K562 (cell line): ENCODE data around the gene SDK1. TPM values are rescaled to one million over a fixed set of nuclear protein-coding genes. Genes with fewer than 3 reads are reported as not detected.

Experiments used
- ATAC-seq: fragments of 200-7000 bp; cut with Tn5 transposase; 3 replicates; pipeline ENCODE4 v1.9.1; 2020; ENCODE audit warnings: moderate library complexity
- BruUV-seq: library from RNA; stranded (reverse); fragments of 400-500 nt; replicated peaks from 2 replicates; lab custom pipeline; 2021; lab: Mats Ljungman, UMichigan
- CTCF ChIA-PET: fragments of 300-600 bp; formaldehyde crosslinking; extraction: SDS; loops from one replicate; lab custom pipeline; 2021; ENCODE audit warnings: low intra/inter-chr PET ratio; lab: Yijun Ruan, JAX
- POLR2A ChIA-PET: fragments of 300-600, 350-650 bp; sonication (Branson Sonifier 250); formaldehyde crosslinking; extraction: SDS; loops from one replicate; lab custom pipeline; 2021; ENCODE audit warnings: antibody characterized with exemption, inconsistent platforms; lab: Yijun Ruan, JAX
- DNase-seq, 4 experiments: peaks; one replicate each; pipeline versions ENCODE4 v3.0.0 to v3.0.0-alpha.2; 2011 to 2018; ENCODE audit warnings: low spot score in 3 of 4, mixed read lengths in 3 of 4; ENCODE audit errors: extremely low read depth in 1 of 4
- FAIRE-seq: peaks from 2 replicates; lab custom pipeline; 2011; peaks lifted over from hg19 to GRCh38; lab: Jason Lieb, UNC
- H2AFZ ChIP-seq: 2 replicates; pipeline ENCODE4 v1.6.0; 2011; ENCODE audit warnings: low read depth, low read length, control low read depth, inconsistent platforms
- H3K27ac ChIP-seq: fragments of 200-600 bp; 3 replicates; pipeline ENCODE4 v1.8.0; 2011; ENCODE audit warnings: low read depth, mild to moderate bottlenecking, control low read depth, inconsistent platforms, low read length, moderate library complexity, mixed read lengths; ENCODE audit errors: extremely low read depth
- H3K27me3 ChIP-seq, 2 experiments: fragments of 300-600 bp in 1 of 2; 2 replicates in 1 of 2; 3 replicates in 1 of 2; pipeline versions ENCODE4 v1.6.0 to v1.8.0; 2011; ENCODE audit warnings: inconsistent platforms in 2 of 2, low read length in 2 of 2, mild to moderate bottlenecking in 1 of 2, mixed read lengths in 1 of 2, moderate library complexity in 1 of 2; ENCODE audit not compliant: control insufficient read depth in 2 of 2, insufficient read depth in 2 of 2
- H3K36me3 ChIP-seq: fragments of 300-600 bp; 3 replicates; pipeline ENCODE4 v1.8.0; 2011; ENCODE audit warnings: mild to moderate bottlenecking, low read length, inconsistent platforms; ENCODE audit not compliant: control insufficient read depth, insufficient read depth
- H3K4me1 ChIP-seq, 2 experiments: fragments of 200-600 bp in 1 of 2; replicated peaks in 1 of 2; 2 replicates in 1 of 2; 3 replicates in 1 of 2; pipeline versions ENCODE4 v1.5.1 to v1.8.0; 2011; ENCODE audit warnings: inconsistent platforms in 2 of 2, low read length in 2 of 2, mild to moderate bottlenecking in 1 of 2, mixed read lengths in 1 of 2, moderate library complexity in 1 of 2; ENCODE audit not compliant: control insufficient read depth in 2 of 2, insufficient read depth in 2 of 2
- H3K4me2 ChIP-seq: 2 replicates; pipeline ENCODE4 v1.6.1; 2011; ENCODE audit warnings: low read length, control low read depth, inconsistent platforms, mixed read lengths; ENCODE audit not compliant: insufficient read depth
- H3K4me3 ChIP-seq: fragments of 200-600 bp; sonication (generic), shearing (Covaris generic); 2 replicates; pipeline ENCODE4 v1.5.1; 2016; ENCODE audit warnings: control low read depth, inconsistent platforms
- H3K79me2 ChIP-seq: fragments of 200-600 bp; 3 replicates; pipeline ENCODE4 v1.8.0; 2011; ENCODE audit warnings: low read length, inconsistent platforms; ENCODE audit not compliant: control insufficient read depth, insufficient read depth
- H3K9ac ChIP-seq, 2 experiments: 2 replicates each; pipeline versions ENCODE4 v1.6.0 to v1.6.1; 2011; ENCODE audit warnings: low read depth in 2 of 2, low read length in 2 of 2, control low read depth in 1 of 2, inconsistent platforms in 1 of 2, mild to moderate bottlenecking in 1 of 2, mixed read lengths in 1 of 2; ENCODE audit not compliant: insufficient read depth in 1 of 2
- H3K9me1 ChIP-seq: one replicate; pipeline ENCODE4 v1.6.0; 2011; ENCODE audit warnings: inconsistent platforms, mild to moderate bottlenecking, low read length, moderate library complexity; ENCODE audit not compliant: control insufficient read depth, insufficient read depth
- H3K9me3 ChIP-seq: replicated peaks from 2 replicates; pipeline ENCODE4 v1.5.1; 2011; ENCODE audit warnings: low read depth, low read length, inconsistent platforms; ENCODE audit not compliant: control insufficient read depth, insufficient read depth
- H4K20me1 ChIP-seq: replicated peaks from 2 replicates; pipeline ENCODE4 v1.6.1; 2011; ENCODE audit warnings: low read length, inconsistent platforms, mixed read lengths; ENCODE audit not compliant: control insufficient read depth, insufficient read depth
- CREB3 ChIP-seq: fragments of 450-650 bp; conservative IDR thresholded peaks from 2 replicates; pipeline ENCODE4 v1.6.1; 2016; ENCODE audit warnings: missing genetic modification characterization, low read depth, mild to moderate bottlenecking, missing compliant biosample characterization, moderate library complexity
- NR4A1 ChIP-seq, 2 experiments: fragments of 250-450 bp in 1 of 2; fragments of 450-650 bp in 1 of 2; sonication (Bioruptor Pico) in 1 of 2; IDR thresholded peaks; 2 replicates each; pipeline versions ENCODE4 v1.4.0 to v1.6.1; 2016 to 2020; ENCODE audit warnings: mild to moderate bottlenecking in 2 of 2, missing compliant biosample characterization in 1 of 2, missing genetic modification characterization in 1 of 2, moderate library complexity in 1 of 2
- TFAM ChIP-seq: fragments of 250-450 bp; sonication (Bioruptor Pico); conservative IDR thresholded peaks from 2 replicates; pipeline ENCODE4 v1.5.0; 2021; ENCODE audit warnings: mild to moderate bottlenecking, moderate library complexity
- WGBS: fragments of 100-300 bp; shearing (Covaris generic); methylation state at CpG from one replicate; pipeline ENCODE4 v1.1.6; 2016; ENCODE audit warnings: low coverage, mixed read lengths; ENCODE audit not compliant: insufficient coverage; ENCODE audit errors: missing lambda C conversion rate; 5-methylcytosine and 5-hydroxymethylcytosine counted together
- in situ Hi-C: fragments of 300-500 bp; cut with MboI; formaldehyde crosslinking; loops from 4 replicates; pipeline ENCODE4 v1.15.0; 2018; ENCODE audit warnings: inconsistent platforms, mixed read lengths
- intact Hi-C: fragments of 100-400 bp; cut with micrococcal nuclease; formaldehyde crosslinking; loops from 2 replicates; pipeline ENCODE4 v1.14.2; 2022
- polyA plus RNA-seq, 8 experiments: library from polyadenylated mRNA; depleted of rRNA in 4 of 8; stranded (reverse) in 5 of 8; unstranded in 3 of 8; fragments of >200 nt; fragmentation: Nextera tagmentation in 2 of 8; fragmentation: Illumina TruSeq in 1 of 8; extraction: Ambion mirVana in 2 of 8; extraction: Trizol in 1 of 8; gene quantifications; 2 replicates each; pipeline versions ENCODE4 v1.2.1 to v1.2.3, GENCODE V29; 2011 to 2014; ENCODE audit warnings: inconsistent platforms in 1 of 8, missing spikeins in 1 of 8
- total RNA-seq, 7 experiments: library from RNA; depleted of rRNA in 6 of 7; stranded (reverse); fragments of >200 nt in 6 of 7; fragmentation: Illumina TruSeq in 2 of 7; extraction: Trizol in 2 of 7; gene quantifications; 2 replicates each; pipeline versions ENCODE4 v1.2.1 to v1.2.3, GENCODE V29; 2011 to 2021; ENCODE audit warnings: low replicate concordance in 1 of 7
- TF ChIP-seq, protein P1 (sequence below): sonication (generic); formaldehyde crosslinking; IDR thresholded peaks from 2 replicates; pipeline ENCODE4 v1.8.0; 2022; ENCODE audit warnings: missing genetic modification reagents, mild to moderate bottlenecking, moderate library complexity, borderline replicate concordance
- TF ChIP-seq, protein P2 (sequence below): fragments of 250-450 bp; sonication (Bioruptor Pico); IDR thresholded peaks from 2 replicates; pipeline ENCODE4 v1.5.0; 2020; ENCODE audit warnings: mild to moderate bottlenecking, borderline replicate concordance

SDK1 gene
- total and polyA plus RNA-seq, 9 of the 15 experiments (the other 6 are each of a cell fraction or from before 2014, with no cell fraction given), result 0.16 TPM; not detected in 8

DNA sequence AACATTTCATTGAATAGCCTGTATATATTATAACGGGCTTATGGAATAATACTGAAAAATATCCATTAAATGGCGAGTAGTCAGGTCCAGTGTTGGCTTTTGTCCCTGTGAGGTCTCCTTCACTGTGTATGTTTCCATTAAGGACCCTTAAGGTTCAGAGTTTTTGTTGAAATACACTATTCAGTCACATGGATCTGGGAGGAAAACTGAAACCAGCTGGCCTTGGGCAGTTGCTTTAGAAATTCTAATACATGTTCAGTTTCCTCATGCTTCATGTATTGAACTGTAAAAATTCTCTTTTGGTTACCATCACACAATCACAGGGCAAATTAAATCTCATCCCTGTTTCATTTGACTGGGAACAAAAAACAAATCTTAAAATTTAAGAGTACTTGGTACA is 447.3 kb downstream of the SDK1 start:
- Histone ChIP-seq H4K20me1 (no peaks in the 10 kb centered on the region), H3K79me2 (no peaks in the 10 kb centered on the region), H3K27ac (no peak overlapping the region), H3K36me3 (no peaks in the 10 kb centered on the region), H3K4me2 (no peak overlapping the region), H3K27me3 (no peaks in the 10 kb centered on the region), H3K4me1 (no peaks in the 10 kb centered on the region), H3K9me1 (no peaks in the 10 kb centered on the region), H2AFZ (no peak overlapping the region), H3K9ac (no peak overlapping the region), H3K9me3 (no peaks in the 10 kb centered on the region), H3K4me3 (no peak overlapping the region)
- in situ Hi-C loops (no loop called here), intact Hi-C loops (no loop called here)
- ChIA-PET POLR2A (no interaction called here), CTCF (no interaction called here)
- 0% methylated on average over 2 of the region's 2 CpGs for WGBS
- no peak for FAIRE-seq
- no peak for ATAC-seq
- no TSS peak for BruUV-seq
- TF ChIP-seq, protein P1, sequence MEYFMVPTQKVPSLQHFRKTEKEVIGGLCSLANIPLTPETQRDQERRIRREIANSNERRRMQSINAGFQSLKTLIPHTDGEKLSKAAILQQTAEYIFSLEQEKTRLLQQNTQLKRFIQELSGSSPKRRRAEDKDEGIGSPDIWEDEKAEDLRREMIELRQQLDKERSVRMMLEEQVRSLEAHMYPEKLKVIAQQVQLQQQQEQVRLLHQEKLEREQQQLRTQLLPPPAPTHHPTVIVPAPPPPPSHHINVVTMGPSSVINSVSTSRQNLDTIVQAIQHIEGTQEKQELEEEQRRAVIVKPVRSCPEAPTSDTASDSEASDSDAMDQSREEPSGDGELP, result no peak
- TF ChIP-seq, protein P2, sequence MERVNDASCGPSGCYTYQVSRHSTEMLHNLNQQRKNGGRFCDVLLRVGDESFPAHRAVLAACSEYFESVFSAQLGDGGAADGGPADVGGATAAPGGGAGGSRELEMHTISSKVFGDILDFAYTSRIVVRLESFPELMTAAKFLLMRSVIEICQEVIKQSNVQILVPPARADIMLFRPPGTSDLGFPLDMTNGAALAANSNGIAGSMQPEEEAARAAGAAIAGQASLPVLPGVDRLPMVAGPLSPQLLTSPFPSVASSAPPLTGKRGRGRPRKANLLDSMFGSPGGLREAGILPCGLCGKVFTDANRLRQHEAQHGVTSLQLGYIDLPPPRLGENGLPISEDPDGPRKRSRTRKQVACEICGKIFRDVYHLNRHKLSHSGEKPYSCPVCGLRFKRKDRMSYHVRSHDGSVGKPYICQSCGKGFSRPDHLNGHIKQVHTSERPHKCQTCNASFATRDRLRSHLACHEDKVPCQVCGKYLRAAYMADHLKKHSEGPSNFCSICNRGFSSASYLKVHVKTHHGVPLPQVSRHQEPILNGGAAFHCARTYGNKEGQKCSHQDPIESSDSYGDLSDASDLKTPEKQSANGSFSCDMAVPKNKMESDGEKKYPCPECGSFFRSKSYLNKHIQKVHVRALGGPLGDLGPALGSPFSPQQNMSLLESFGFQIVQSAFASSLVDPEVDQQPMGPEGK (CRISPR knock-in tag), result no peak
- no peak for TF ChIP-seq TFAM (CRISPR knock-in tag)
- no peak for TF ChIP-seq NR4A1 (CRISPR knock-in tag; IDR thresholded peaks at IDR 0.05)
- TF ChIP-seq NR4A1 (tag; IDR thresholded peaks at IDR 0.05), result no peak
- no peak for TF ChIP-seq CREB3
- DNase-seq, result no peak
